ENCODE measurements around the gene MGST2.

MGST2 gene

GRCh38 chr4:139726615-139727014, 61.0 kb downstream of the MGST2 start:
- TF ChIP-seq CSRNP3 (CRISPR knock-in tag; IDR thresholded peaks at IDR 0.05): no peak
- ATAC-seq: no peak

GRCh38 chr4:139728146-139728545, 62.5 kb downstream of the MGST2 start:
- ATAC-seq: no peak
- TF ChIP-seq ZNF70 (CRISPR knock-in tag; IDR thresholded peaks at IDR 0.05): no peak
- no peak for TF ChIP-seq ZFP3 (CRISPR knock-in tag; IDR thresholded peaks at IDR 0.05)
- no peak for TF ChIP-seq BACH2 (CRISPR knock-in tag; IDR thresholded peaks at IDR 0.05; ENCODE audit: borderline replicate concordance)
- no peak for TF ChIP-seq ARNTL (CRISPR knock-in tag; IDR thresholded peaks at IDR 0.05; ENCODE audit: borderline replicate concordance, low read depth)
- no peak for TF ChIP-seq POU6F1 (CRISPR knock-in tag; IDR thresholded peaks at IDR 0.05; ENCODE audit: borderline replicate concordance, low read depth)
- TF ChIP-seq PATZ1 (CRISPR knock-in tag; IDR thresholded peaks at IDR 0.05; ENCODE audit: borderline replicate concordance): no peak
- no peak for TF ChIP-seq TCF4 (CRISPR knock-in tag; IDR thresholded peaks at IDR 0.05; ENCODE audit: borderline replicate concordance)
- no peak for TF ChIP-seq OSR1 (CRISPR knock-in tag; IDR thresholded peaks at IDR 0.05)
- TF ChIP-seq RARB (CRISPR knock-in tag; IDR thresholded peaks at IDR 0.05): no peak
- no peak for TF ChIP-seq GLIS3 (CRISPR knock-in tag; IDR thresholded peaks at IDR 0.05)
- TF ChIP-seq ISL1 (CRISPR knock-in tag; IDR thresholded peaks at IDR 0.05): no peak
- TF ChIP-seq ZNF8 (CRISPR knock-in tag; IDR thresholded peaks at IDR 0.05): no peak
- TF ChIP-seq ESRRG (CRISPR knock-in tag; IDR thresholded peaks at IDR 0.05): no peak

GRCh38 chr4:139728840-139729239, 63.2 kb downstream of the MGST2 start:
- no peak for ATAC-seq
- TF ChIP-seq TCF4 (CRISPR knock-in tag; IDR thresholded peaks at IDR 0.05; ENCODE audit: borderline replicate concordance): no peak

GRCh38 chr4:139732991-139733570, 67.5 kb downstream of the MGST2 start:
- TF ChIP-seq ZFP30 (CRISPR knock-in tag; IDR thresholded peaks at IDR 0.05) (no peak), BACH2 (CRISPR knock-in tag; IDR thresholded peaks at IDR 0.05; ENCODE audit: borderline replicate concordance) (no peak), ISL1 (CRISPR knock-in tag; IDR thresholded peaks at IDR 0.05) (no peak), ESRRG (CRISPR knock-in tag; IDR thresholded peaks at IDR 0.05) (no peak), CSDC2 (CRISPR knock-in tag; IDR thresholded peaks at IDR 0.05) (no peak)
- no peak for ATAC-seq

- no peak for ATAC-seq
- no peak for TF ChIP-seq POU6F1 (CRISPR knock-in tag; IDR thresholded peaks at IDR 0.05; ENCODE audit: borderline replicate concordance, low read depth)
- no peak for TF ChIP-seq PPARA (CRISPR knock-in tag; IDR thresholded peaks at IDR 0.05; ENCODE audit: borderline replicate concordance)
- TF ChIP-seq TSHZ2 (CRISPR knock-in tag; IDR thresholded peaks at IDR 0.05): no peak
- TF ChIP-seq CSRNP3 (CRISPR knock-in tag; IDR thresholded peaks at IDR 0.05): no peak
- no peak for TF ChIP-seq CSDC2 (CRISPR knock-in tag; IDR thresholded peaks at IDR 0.05)
- TF ChIP-seq ZFP30 (CRISPR knock-in tag; IDR thresholded peaks at IDR 0.05): no peak
- no peak for TF ChIP-seq ZFP3 (CRISPR knock-in tag; IDR thresholded peaks at IDR 0.05)
- TF ChIP-seq TOX (CRISPR knock-in tag; IDR thresholded peaks at IDR 0.05; ENCODE audit: borderline replicate concordance): no peak
- no peak for TF ChIP-seq GLIS3 (CRISPR knock-in tag; IDR thresholded peaks at IDR 0.05)
- no peak for TF ChIP-seq ISL1 (CRISPR knock-in tag; IDR thresholded peaks at IDR 0.05)
- TF ChIP-seq CREB5 (CRISPR knock-in tag; IDR thresholded peaks at IDR 0.05; ENCODE audit: low read depth): no peak
- no peak for TF ChIP-seq ZNF70 (CRISPR knock-in tag; IDR thresholded peaks at IDR 0.05)
- no peak for TF ChIP-seq TCF4 (CRISPR knock-in tag; IDR thresholded peaks at IDR 0.05; ENCODE audit: borderline replicate concordance)
These were observed 68.7 kb downstream of the MGST2 start for GRCh38 chr4:139734201-139734874.

Data from SK-N-SH treated with all-trans-retinoic acid at 6 μM for 48 hours (cell line).